GM12892 (cell line): Measurements from ENCODE around the gene DNAH14.

Source experiments
- POLR2A ChIP-seq: IDR thresholded peaks from 2 replicates; pipeline ENCODE4 v1.6.1; 2011; ENCODE audit warnings: low read depth, low read length, control low read depth
- POLR2AphosphoS5 ChIP-seq: IDR thresholded peaks from 2 replicates; pipeline ENCODE4 v1.6.1; 2011; ENCODE audit warnings: low read depth, low read length, control low read depth

DNA sequence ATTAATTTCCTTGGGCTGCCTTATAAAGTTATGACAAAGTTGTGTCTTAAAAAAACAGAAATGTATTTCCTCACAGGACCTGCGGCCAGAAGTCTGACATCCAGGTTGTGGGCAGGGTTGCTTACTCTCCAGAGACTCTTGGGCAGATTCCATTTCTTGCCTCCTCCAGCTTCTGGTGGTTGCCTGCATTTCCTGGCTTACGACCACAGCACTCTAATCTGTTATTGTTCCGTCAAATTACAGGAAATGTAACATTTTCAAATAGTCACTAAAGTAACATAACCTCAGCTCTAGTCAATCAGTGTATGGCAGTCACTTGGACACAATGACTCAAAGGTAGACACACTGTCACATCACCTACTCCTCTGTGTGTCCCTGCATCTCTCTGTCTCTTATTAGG is 226.8 kb downstream of the DNAH14 start:
- TF ChIP-seq POLR2AphosphoS5 (no peak), POLR2A (no peak)
